PFSK-1 (cell line): ENCODE data around the gene DOK5.

Source experiments
- REST ChIP-seq, 2 experiments: IDR thresholded peaks; 2 replicates each; pipeline versions ENCODE4 v1.6.1 to v1.8.0; 2011 to 2012; ENCODE audit warnings: low read depth in 2 of 2, low read length in 2 of 2, control low read depth in 1 of 2, inconsistent platforms in 1 of 2, mild to moderate bottlenecking in 1 of 2, moderate library complexity in 1 of 2; ENCODE audit not compliant: insufficient read depth in 1 of 2
- TAF1 ChIP-seq: IDR thresholded peaks from 2 replicates; pipeline ENCODE4 v1.6.1; 2012; ENCODE audit warnings: low read length, control low read depth, borderline replicate concordance; ENCODE audit not compliant: insufficient read depth

GRCh38 chr20:54469293-54469692, 6.1 kb upstream of the DOK5 start:
- TF ChIP-seq REST (IDR thresholded peaks at IDR 0.05; ENCODE audit: insufficient read depth in 1 of 2, low read depth in 2 of 2, low read length in 2 of 2) (no peak), TAF1 (no peak)
